Colonic mucosa (tissue), 4 donors: ENCODE results near the gene FBXW9. TPM values are rescaled to one million over a fixed set of nuclear protein-coding genes. Genes with fewer than 3 reads are reported as not detected.

ENCODE experiments used
- DNase-seq: peaks from one replicate; pipeline ENCODE4 v3.0.0-alpha.2; 2020
- H3K27ac ChIP-seq: fragments of 200-600 bp; one replicate; pipeline ENCODE4 v1.8.0; 2021
- H3K27me3 ChIP-seq: fragments of 200-600 bp; one replicate; pipeline ENCODE4 v1.8.0; 2021
- H3K36me3 ChIP-seq: fragments of 200-600 bp; one replicate; pipeline ENCODE4 v1.8.0; 2021
- H3K4me1 ChIP-seq: fragments of 200-600 bp; one replicate; pipeline ENCODE4 v1.8.0; 2021; ENCODE audit warnings: mild to moderate bottlenecking
- H3K4me3 ChIP-seq: fragments of 200-600 bp; one replicate; pipeline ENCODE4 v1.8.0; 2021
- H3K9ac ChIP-seq, 2 donors: one replicate each; pipeline ENCODE4 v1.7.0; 2013; ENCODE audit warnings: control low read depth in 2 of 2, low read depth in 2 of 2, low read length in 2 of 2
- H3K9me3 ChIP-seq: fragments of 200-600 bp; one replicate; pipeline ENCODE4 v1.8.0; 2021
- CTCF ChIP-seq: fragments of 200-600 bp; IDR thresholded peaks from one replicate; pipeline ENCODE4 v1.8.0; 2022; ENCODE audit warnings: antibody characterized with exemption, mild to moderate bottlenecking
- intact Hi-C: fragments of 100-400 bp; cut with DNase I; formaldehyde crosslinking; loops from one replicate; pipeline ENCODE4 v1.14.1; 2022
- total RNA-seq, 2 donors: library from RNA; stranded (reverse); fragmentation: NEBNext Ultra II Directional in 1 of 2; extraction: Animal tissue kit (Norgen Biotek cat#: 25700) in 1 of 2; gene quantifications; one replicate each; pipeline ENCODE4 v1.2.1, GENCODE V29; 2021
- donor health status: healthy.
- donor health status: DM: no; HTN: no; CAD: no.
- donor health status: DM: no; HTN: no; CAD: no.

Gene FBXW9
- total RNA-seq, 2 donors from 2014 or later = 6.5 to 10.3 TPM

DNA sequence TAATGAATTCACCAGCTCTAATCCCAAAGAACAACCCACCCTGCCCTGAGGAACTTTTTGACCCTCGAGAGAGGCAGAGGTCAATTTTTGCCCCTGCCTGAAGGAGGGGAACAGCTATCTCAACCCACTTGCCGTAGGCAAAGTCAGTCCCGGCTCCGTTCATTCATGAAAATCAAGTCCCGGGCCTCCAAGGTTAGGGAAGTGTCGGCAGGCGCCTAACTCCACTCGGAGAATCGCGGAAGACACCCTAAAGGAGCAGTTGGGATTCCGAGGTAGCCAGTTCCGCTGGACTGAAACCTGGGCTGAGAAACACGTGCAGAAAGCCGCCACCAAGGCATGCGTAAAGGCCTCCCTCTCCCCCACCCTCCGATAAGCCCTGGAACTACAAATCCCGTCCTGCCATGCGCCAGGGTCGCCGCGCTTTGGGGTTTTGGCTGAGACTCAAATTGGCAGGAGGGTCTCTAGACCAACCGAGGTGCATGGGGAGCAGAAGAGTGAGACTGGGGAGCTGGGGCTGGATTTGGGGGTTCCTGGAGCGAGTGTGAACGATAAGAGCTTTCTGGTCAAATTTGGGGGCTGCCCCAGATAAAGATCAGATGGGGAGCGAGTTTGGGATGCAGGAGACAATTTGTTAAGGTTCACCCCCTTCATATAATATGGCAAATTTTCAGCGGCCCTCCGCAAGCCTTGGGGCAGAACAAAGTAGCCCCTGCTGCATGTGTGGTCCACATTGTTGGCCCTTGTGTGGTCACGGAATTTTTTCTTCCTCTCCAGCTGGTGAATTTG lies 27.4 kb upstream of the FBXW9 start, which contains the start of gene TNPO2:
TNPO2 (minus strand) TSS at position 292 of the 786 bp plus-strand sequence. CDS start 2,955 bp downstream, outside the sequence.
- peak within 1 kb of the TSS; percentile 72 for H3K4me3 ChIP-seq
- H3K4me1 ChIP-seq = no peaks in the 10 kb centered on the region
- intact Hi-C loops = loop anchor here (5.0 kb wide), 1 partner anchor 33 kb away; no protein-coding TSS in a partner anchor
- H3K9ac ChIP-seq = peak within 1 kb of the TSS; percentile 53 to 90
- DNase-seq = peak; percentile 78
- no peak for TF ChIP-seq CTCF
- H3K27me3 ChIP-seq = no peaks in the 10 kb centered on the region
- H3K36me3 ChIP-seq = peaks cover under 1% of the 10 kb centered on the region
- no peaks in the 10 kb centered on the region for H3K9me3 ChIP-seq
- peak within 1 kb of the TSS; percentile 82 for H3K27ac ChIP-seq

DNA sequence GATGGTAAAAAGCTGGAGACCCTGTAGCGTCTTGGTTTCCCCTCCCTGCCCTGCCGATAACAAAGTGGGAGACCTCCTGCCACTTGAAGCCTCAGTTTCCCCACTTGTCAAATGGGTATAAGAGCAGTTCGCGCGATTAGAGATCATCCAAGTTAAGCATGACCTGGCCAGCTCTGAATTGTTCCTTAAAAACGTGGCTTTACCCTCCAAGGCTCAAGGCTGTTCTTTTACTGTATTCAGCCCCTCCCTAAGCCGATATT lies 26.9 kb upstream of the FBXW9 start:
- Histone ChIP-seq H3K4me3 (peak overlapping the region; percentile 72), H3K36me3 (no peaks in the 10 kb centered on the region)

DNA sequence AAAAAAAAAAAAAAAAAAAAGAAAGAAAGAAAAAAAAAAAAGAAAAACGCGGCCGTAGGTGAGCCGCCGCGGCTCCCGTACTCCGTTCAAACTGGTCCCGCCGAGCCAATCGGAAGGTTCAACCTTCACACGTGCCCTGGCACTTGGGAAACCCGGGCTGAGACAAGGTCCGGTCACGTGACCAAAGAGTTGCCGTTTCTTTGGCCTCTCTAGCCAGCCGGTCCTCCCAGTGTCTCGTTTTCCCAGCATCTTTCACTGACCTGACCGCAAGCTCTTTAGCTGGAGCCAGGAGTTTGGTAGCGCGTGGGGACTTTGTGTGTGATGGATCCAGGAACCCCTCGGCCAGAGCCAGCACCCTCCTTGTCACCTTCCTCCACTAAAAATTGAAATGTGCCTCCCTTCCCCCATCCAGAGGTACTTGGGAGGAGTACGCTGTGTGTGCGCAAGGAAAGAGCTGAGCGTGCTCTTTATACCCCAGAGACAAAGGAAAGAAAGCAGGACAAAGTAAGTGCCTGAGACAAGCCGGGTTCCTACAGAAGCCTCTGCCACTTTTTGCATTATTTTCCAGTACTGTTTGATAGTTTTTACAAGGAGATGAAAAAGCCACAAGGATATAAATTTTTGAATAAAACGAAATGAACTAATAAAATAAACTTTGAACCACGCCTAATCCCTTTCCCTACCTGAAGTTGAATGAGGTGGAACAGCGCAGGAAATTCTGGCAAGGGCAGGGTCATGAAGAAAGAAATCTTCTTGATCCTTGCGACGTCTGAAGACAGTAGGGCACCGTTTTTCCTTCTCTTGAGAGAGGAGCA lies 26.3 kb upstream of the FBXW9 start:
- Histone ChIP-seq H3K9ac (peak overlapping the region; percentile 53 to 90), H3K27ac (peak overlapping the region; percentile 82), H3K4me3 (peak overlapping the region; percentile 72), H3K27me3 (no peaks in the 10 kb centered on the region), H3K4me1 (no peaks in the 10 kb centered on the region), H3K36me3 (no peaks in the 10 kb centered on the region), H3K9me3 (no peaks in the 10 kb centered on the region)
- peak; percentile 98 for DNase-seq
- TF ChIP-seq CTCF = no peak
- intact Hi-C loops = loop anchor here (5.0 kb wide), 1 partner anchor 35 kb away; no protein-coding TSS in a partner anchor

More for the DNA sequence above, 26.9 kb upstream of the FBXW9 start:
- peak overlapping the region; percentile 53 to 90 for H3K9ac ChIP-seq
- intact Hi-C loops = loop anchor here (5.0 kb wide), 1 partner anchor 34 kb away; no protein-coding TSS in a partner anchor
- no peaks in the 10 kb centered on the region for H3K4me1 ChIP-seq
- no peaks in the 10 kb centered on the region for H3K9me3 ChIP-seq
- peak overlapping the region; percentile 82 for H3K27ac ChIP-seq
- H3K27me3 ChIP-seq = no peaks in the 10 kb centered on the region
- DNase-seq = no peak
- no peak for TF ChIP-seq CTCF

DNA sequence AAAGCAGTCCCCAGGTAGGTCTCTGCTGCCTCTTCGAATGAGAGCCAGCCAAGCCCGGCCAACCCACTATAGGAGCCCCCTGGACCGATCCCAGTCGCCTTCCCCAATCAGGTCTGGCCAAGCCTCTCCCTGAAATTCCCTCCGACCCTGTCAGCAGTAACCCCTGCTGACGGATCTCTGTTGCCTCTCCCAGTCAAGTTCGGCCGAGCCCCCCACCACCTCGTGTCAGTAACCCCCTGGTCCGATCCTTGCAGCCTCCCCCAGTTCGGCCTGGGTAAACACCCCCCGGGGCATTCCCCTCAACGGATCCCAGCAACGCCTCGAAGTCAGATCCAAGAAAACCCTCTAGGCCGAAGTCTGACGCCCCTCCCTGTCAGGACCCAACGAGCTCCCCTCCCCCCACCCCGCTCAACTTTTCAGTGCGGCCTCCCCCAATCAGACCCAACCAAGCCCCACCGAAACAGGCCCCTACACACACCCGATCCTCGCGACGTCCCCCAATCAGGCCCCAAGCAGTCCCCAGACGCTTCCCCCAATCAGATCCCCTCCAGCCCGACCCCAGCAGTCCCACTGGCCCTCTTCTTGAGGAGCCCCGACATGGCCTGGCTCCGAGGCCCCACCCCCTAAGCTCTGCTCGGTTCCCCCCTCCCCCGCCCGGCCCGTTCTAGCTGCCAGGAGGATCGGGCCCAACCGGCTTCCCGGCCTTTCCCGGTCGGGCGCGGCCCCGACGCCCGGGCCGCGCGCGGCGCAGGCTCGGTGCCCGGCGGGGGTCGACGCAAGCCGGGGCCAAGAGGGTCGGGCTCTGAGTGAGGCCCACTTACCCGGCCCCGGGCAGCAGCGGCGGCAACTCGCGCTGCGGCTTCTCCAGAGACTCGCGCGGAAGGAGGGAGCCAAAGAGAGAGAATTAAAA lies 25.5 kb upstream of the FBXW9 start:
- intact Hi-C loops = loop anchor here (5.0 kb wide), 1 partner anchor 35 kb away; no protein-coding TSS in a partner anchor
- peak overlapping the region; percentile 82 for H3K27ac ChIP-seq
- H3K9ac ChIP-seq = peak overlapping the region; percentile 80 to 97
- DNase-seq = peak; percentile 56
- no peaks in the 10 kb centered on the region for H3K9me3 ChIP-seq
- no peaks in the 10 kb centered on the region for H3K4me1 ChIP-seq
- peak overlapping the region; percentile 72 for H3K4me3 ChIP-seq
- no peaks in the 10 kb centered on the region for H3K27me3 ChIP-seq
- H3K36me3 ChIP-seq = no peaks in the 10 kb centered on the region
- TF ChIP-seq CTCF = no peak
